UCSD-AML1 (cell line): ENCODE data around the gene ZACN.

Source experiments
- DNase-seq: peaks from one replicate; lab custom pipeline; 2025; ENCODE audit not compliant: unreplicated experiment; lab: John Stamatoyannopoulos, UW

ZACN gene

GRCh38 chr17:76102944-76103273 lies 23.9 kb downstream of the ZACN start:
- no peak for DNase-seq

DNA sequence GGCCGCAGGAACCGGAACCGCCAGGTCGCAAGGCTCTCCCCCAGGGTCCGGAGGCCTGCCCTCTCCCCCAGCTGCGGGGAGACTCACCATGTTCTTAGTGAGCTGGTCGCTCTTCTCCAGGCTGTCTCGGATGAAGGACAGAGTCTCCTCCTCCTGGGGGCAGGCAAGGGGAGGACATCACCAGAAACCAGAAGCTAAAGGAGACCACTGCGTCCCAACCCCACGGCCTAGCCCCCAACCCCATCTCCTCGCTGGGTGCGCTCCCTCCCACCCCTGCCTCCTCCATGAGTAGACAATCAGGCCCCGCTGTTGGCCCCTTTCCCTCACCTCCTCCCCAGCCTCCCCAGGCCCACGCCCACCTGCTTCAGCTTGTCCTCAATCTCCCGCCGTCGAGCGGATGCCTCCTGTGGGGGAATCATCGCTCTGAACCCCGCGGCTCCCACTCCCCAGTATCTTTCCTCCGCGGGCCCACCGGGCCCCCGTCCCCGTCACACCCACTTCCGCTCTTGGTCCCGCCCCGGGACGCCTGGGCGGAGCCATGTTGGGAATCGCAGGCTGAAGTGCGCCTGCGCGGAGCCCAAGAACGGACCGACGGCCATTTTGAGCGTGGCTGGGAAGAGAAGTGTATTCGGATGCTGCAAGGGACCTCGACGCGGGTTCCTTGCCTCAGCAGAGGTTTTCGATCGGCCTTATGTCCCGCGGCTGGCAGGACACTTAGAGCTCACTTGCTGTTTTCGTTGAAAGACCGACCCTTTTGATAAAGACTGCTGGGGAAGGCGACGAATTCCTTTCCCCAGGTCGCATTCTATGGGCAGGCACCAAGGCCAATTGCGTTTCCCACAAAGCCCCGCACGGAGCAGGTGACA lies 24.5 kb downstream of the ZACN start, which contains the start of gene EXOC7:
TSS of gene EXOC7 (minus strand) at position 514 of the 866 bp plus-strand sequence. CDS start at position 419, 95 bp downstream.
- DNase-seq: peak; percentile 96

- no peak for DNase-seq
These were observed 25.3 kb downstream of the ZACN start for GRCh38 chr17:76104140-76104895.

GRCh38 chr17:76104896-76105231 lies 25.9 kb downstream of the ZACN start:
- DNase-seq: no peak

GRCh38 chr17:76106703-76107102 lies 27.7 kb downstream of the ZACN start:
- no peak for DNase-seq

DNA sequence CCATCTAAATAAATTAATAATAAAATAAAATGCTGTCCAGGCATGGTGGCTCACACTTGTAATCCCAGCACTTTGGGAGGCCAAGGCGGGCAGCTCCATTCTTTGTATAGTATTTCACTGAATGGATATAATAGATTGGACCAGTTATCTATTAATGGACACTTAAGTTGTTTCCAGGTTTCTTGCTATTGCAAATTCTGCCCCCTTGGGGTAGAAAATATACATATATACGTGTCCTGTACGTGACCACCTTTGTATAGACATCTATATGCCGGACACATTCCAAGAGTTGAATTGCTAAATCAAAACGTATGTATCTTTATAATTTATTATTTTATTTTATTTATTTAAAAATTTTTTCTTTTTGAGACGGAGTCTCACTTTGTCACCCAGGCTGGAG lies 28.5 kb downstream of the ZACN start:
- no peak for DNase-seq

DNA sequence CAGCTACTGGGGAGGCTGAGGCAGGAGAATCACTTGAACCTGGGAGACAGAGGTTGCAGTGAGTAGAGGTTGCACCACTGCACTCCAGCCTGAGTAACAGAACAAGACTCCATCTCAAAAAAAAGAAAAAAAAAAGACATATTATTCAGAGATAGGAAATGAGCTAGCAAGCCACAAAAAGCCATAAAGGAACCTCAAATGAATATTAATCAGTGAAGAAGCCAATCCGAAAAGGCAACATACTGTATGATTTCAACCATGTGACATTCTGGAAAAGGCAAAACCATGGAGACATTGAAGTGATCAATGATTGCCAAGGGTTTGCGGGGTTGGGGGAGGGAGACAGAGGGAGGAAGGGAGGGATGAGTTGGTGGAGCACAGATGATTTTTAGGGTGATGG lies 33.0 kb downstream of the ZACN start:
- no peak for DNase-seq

GRCh38 chr17:76115138-76115754 lies 36.3 kb downstream of the ZACN start:
- DNase-seq: no peak

DNA sequence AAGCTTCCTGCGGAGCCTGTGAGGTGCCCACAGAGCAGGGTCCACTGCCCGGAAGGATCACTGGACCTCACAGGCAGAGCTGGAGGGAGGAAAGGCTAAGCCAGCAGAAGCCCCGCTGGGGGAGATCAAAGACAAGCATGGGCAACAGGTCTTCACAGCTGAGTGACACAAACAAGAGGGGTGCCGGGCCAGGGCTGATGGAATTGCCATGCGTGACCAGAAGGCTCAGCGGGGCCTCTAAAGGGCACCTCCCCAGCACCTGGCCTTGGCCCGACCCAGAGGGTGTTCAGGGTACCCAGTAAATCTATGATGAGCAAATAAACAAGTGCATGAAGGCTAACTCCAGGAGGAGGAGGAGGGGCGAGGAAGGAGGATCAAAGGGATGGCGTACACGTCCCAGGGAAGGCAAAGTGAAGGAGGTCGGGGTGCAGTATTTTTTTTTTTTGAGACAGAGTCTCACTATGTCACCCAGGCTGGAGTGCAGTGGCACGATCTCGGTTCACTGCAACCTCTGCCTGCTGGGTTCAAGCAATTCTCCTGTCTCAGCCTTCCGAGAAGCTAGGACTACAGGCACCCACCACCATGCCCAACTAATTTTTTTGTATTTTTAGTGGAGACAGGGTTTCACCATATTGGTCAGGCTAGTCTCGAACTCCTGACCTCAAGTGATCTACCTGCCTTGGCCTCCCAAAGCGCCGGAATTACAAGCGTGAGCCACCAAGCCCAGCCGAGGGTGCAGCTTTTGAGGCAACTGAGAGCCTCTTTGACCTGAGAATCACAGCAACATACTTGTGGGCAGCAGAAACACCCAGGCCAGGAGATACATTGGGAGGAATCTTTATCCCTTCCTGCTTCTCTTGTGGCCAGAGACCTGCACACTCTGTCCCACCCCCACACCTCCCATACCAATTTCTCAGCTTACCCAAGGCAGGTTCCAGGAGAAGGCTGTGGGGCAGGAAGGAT lies 40.7 kb downstream of the ZACN start:
- DNase-seq: no peak

- no peak for DNase-seq
These were observed 41.7 kb downstream of the ZACN start for GRCh38 chr17:76120658-76121008.

DNA sequence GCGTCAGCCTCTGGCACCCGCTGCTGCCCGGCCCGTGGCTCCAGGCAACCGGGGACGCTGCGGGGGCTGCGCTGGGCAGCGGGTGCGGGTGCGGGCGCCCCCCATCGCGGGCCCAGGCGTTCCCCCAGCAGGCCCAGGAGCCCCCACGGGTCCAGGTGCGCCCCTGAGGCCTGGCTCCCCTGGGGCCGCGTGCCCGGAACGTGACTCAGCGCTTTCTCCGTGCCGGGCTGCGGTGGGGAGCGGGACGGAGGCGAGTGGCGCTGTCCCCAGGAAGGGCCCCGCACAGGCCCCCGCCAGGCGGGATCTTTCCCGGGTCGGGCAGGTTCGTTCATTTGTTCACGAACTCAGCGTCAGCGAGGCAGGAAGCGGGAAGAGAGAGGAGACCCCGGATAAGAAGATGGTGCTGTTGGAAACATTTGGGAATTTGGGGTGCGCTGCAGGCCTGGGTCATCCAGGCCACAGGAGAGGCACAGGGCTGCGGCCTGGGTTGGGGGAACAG lies 43.0 kb downstream of the ZACN start:
- no peak for DNase-seq

GRCh38 chr17:76122431-76123190 lies 43.6 kb downstream of the ZACN start:
- no peak for DNase-seq

GRCh38 chr17:76123191-76123499 lies 44.2 kb downstream of the ZACN start:
- DNase-seq: no peak

GRCh38 chr17:76123749-76124581 lies 45.0 kb downstream of the ZACN start:
- no peak for DNase-seq

DNA sequence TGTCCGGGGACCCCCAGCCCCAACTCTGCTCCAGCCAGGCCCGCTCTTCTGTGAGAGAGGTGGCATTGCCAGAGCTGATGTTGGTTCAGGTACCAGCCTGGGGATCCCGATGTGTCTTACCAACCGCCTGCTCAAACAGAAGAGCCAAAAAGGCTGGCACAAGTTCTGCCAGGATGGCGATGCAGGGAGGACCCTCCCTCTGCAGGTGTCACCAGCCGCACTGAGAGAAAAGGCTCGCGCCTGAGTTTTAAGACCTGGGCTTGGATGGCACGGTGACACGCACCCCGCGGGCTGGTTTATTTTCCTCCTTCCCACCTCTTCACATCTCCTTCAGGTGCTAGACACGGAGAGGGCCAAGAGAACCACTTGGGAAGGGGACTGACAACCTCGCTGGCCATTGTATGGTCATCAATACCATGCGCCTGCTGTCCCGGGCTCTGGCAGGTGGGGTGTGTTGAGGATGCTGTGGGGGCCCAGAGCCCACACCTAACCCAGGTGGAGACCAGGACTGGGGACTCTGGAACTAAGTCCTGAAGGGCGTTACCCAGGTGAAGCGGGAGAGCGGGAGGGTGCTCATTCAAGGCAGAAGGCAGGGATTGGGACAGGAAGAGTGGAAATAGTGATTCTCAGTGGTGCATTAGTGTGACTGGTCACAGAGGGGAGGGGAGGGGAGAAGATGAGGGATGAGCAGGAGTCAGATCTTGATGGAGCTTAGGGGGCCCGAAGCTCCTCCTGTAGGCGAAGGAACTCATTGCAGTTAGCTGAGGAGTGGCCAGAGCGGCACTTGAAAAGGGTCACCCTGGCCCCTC lies 45.8 kb downstream of the ZACN start:
- DNase-seq: no peak

GRCh38 chr17:76125391-76125675 lies 46.4 kb downstream of the ZACN start:
- no peak for DNase-seq

DNA sequence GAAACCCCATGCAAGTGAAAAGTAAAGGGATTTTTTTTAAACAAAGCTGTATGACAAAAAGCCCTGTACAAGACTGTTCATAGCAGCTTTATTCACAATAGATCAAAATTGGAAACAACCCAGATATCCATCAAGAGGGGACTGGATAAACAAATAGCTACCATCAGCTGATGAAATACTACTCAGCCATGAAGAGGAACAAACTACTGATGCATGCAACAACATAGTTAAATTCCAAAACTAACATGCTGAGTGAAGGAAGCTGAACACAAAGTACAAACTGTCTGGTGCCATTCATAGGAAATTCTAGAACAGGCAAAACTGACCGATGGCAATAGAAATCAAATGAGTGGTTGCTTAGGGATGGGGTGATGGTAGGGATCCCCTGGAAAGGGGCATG lies 46.9 kb downstream of the ZACN start:
- DNase-seq: no peak

GRCh38 chr17:76130473-76130872 lies 51.5 kb downstream of the ZACN start:
- DNase-seq: no peak
